ENCODE measurements around the gene OBSCN.

The OBSCN gene

GRCh38 chr1:228341814-228342626, 134.2 kb downstream of the OBSCN start:
- H3K4me3 ChIP-seq (ENCODE audit: extremely low read depth, insufficient read depth, low read length, poor library complexity, severe bottlenecking), result no peak overlapping the region
- H3K27ac ChIP-seq (ENCODE audit: low read depth, low read length, severe bottlenecking), result no peak overlapping the region
- H3K36me3 ChIP-seq (ENCODE audit: control insufficient read depth, insufficient read depth, low read length), result peaks cover 8% of the 10 kb centered on the region
- no peaks in the 10 kb centered on the region for H3K9me3 ChIP-seq (ENCODE audit: control insufficient read depth, low read length)
- WGBS, 2 experiments (ENCODE audit: insufficient coverage in 2 of 2), result 96 to 98% methylated on average over 18 to 20 of the region's 20 CpGs
- H3K4me1 ChIP-seq (ENCODE audit: control insufficient read depth, insufficient read depth, low read length, poor library complexity, severe bottlenecking), result no peaks in the 10 kb centered on the region

GRCh38 chr1:228342627-228343190, 134.9 kb downstream of the OBSCN start:
- Histone ChIP-seq H3K4me1 (ENCODE audit: control insufficient read depth, insufficient read depth, low read length, poor library complexity, severe bottlenecking) (no peaks in the 10 kb centered on the region), H3K36me3 (ENCODE audit: control insufficient read depth, insufficient read depth, low read length) (peaks cover 8% of the 10 kb centered on the region), H3K4me3 (ENCODE audit: extremely low read depth, insufficient read depth, low read length, poor library complexity, severe bottlenecking) (no peak overlapping the region), H3K27ac (ENCODE audit: low read depth, low read length, severe bottlenecking) (no peak overlapping the region), H3K9me3 (ENCODE audit: control insufficient read depth, low read length) (no peaks in the 10 kb centered on the region)
- 91 to 95% methylated on average over 8 of the region's 8 CpGs for WGBS, 2 experiments (ENCODE audit: insufficient coverage in 2 of 2)

GRCh38 chr1:228343191-228343661, 135.4 kb downstream of the OBSCN start:
- no peak overlapping the region for H3K27ac ChIP-seq (ENCODE audit: low read depth, low read length, severe bottlenecking)
- 94 to 97% methylated on average over 6 to 19 of the region's 19 CpGs for WGBS, 2 experiments (ENCODE audit: insufficient coverage in 2 of 2)
- no peaks in the 10 kb centered on the region for H3K9me3 ChIP-seq (ENCODE audit: control insufficient read depth, low read length)
- H3K4me1 ChIP-seq (ENCODE audit: control insufficient read depth, insufficient read depth, low read length, poor library complexity, severe bottlenecking), result no peaks in the 10 kb centered on the region
- peaks cover 8% of the 10 kb centered on the region for H3K36me3 ChIP-seq (ENCODE audit: control insufficient read depth, insufficient read depth, low read length)
- H3K4me3 ChIP-seq (ENCODE audit: extremely low read depth, insufficient read depth, low read length, poor library complexity, severe bottlenecking), result no peak overlapping the region

GRCh38 chr1:228344631-228345072, 136.8 kb downstream of the OBSCN start:
- H3K4me3 ChIP-seq (ENCODE audit: extremely low read depth, insufficient read depth, low read length, poor library complexity, severe bottlenecking), result no peak overlapping the region
- no peaks in the 10 kb centered on the region for H3K4me1 ChIP-seq (ENCODE audit: control insufficient read depth, insufficient read depth, low read length, poor library complexity, severe bottlenecking)
- no peak overlapping the region for H3K27ac ChIP-seq (ENCODE audit: low read depth, low read length, severe bottlenecking)
- H3K36me3 ChIP-seq (ENCODE audit: control insufficient read depth, insufficient read depth, low read length), result peaks cover 4% of the 10 kb centered on the region
- H3K9me3 ChIP-seq (ENCODE audit: control insufficient read depth, low read length), result no peaks in the 10 kb centered on the region
- WGBS, 2 experiments (ENCODE audit: insufficient coverage in 2 of 2), result 97 to 98% methylated on average over 5 of the region's 5 CpGs

GRCh38 chr1:228345201-228345930, 137.5 kb downstream of the OBSCN start:
- Histone ChIP-seq H3K4me1 (ENCODE audit: control insufficient read depth, insufficient read depth, low read length, poor library complexity, severe bottlenecking) (no peaks in the 10 kb centered on the region), H3K36me3 (ENCODE audit: control insufficient read depth, insufficient read depth, low read length) (peaks cover 4% of the 10 kb centered on the region), H3K4me3 (ENCODE audit: extremely low read depth, insufficient read depth, low read length, poor library complexity, severe bottlenecking) (no peak overlapping the region), H3K27ac (ENCODE audit: low read depth, low read length, severe bottlenecking) (no peak overlapping the region), H3K9me3 (ENCODE audit: control insufficient read depth, low read length) (no peaks in the 10 kb centered on the region)
- 92 to 95% methylated on average over 11 to 16 of the region's 17 CpGs for WGBS, 2 experiments (ENCODE audit: insufficient coverage in 2 of 2)

- Histone ChIP-seq H3K4me1 (ENCODE audit: control insufficient read depth, insufficient read depth, low read length, poor library complexity, severe bottlenecking) (no peaks in the 10 kb centered on the region), H3K27ac (ENCODE audit: low read depth, low read length, severe bottlenecking) (no peak overlapping the region), H3K9me3 (ENCODE audit: control insufficient read depth, low read length) (no peaks in the 10 kb centered on the region), H3K36me3 (ENCODE audit: control insufficient read depth, insufficient read depth, low read length) (peaks cover 4% of the 10 kb centered on the region), H3K4me3 (ENCODE audit: extremely low read depth, insufficient read depth, low read length, poor library complexity, severe bottlenecking) (no peak overlapping the region)
- 88 to 91% methylated on average over 8 to 9 of the region's 9 CpGs for WGBS, 2 experiments (ENCODE audit: insufficient coverage in 2 of 2)
Observed at GRCh38 chr1:228346731-228347130, 138.9 kb downstream of the OBSCN start.

GRCh38 chr1:228347181-228347580, 139.3 kb downstream of the OBSCN start:
- H3K36me3 ChIP-seq (ENCODE audit: control insufficient read depth, insufficient read depth, low read length), result peaks cover 4% of the 10 kb centered on the region
- 85 to 87% methylated on average over 5 to 7 of the region's 7 CpGs for WGBS, 2 experiments (ENCODE audit: insufficient coverage in 2 of 2)
- no peak overlapping the region for H3K27ac ChIP-seq (ENCODE audit: low read depth, low read length, severe bottlenecking)
- no peak overlapping the region for H3K4me3 ChIP-seq (ENCODE audit: extremely low read depth, insufficient read depth, low read length, poor library complexity, severe bottlenecking)
- no peaks in the 10 kb centered on the region for H3K9me3 ChIP-seq (ENCODE audit: control insufficient read depth, low read length)
- no peaks in the 10 kb centered on the region for H3K4me1 ChIP-seq (ENCODE audit: control insufficient read depth, insufficient read depth, low read length, poor library complexity, severe bottlenecking)

GRCh38 chr1:228348708-228349467, 141.0 kb downstream of the OBSCN start:
- 82 to 85% methylated on average over 4 to 10 of the region's 12 CpGs for WGBS, 2 experiments (ENCODE audit: insufficient coverage in 2 of 2)
- Histone ChIP-seq H3K4me1 (ENCODE audit: control insufficient read depth, insufficient read depth, low read length, poor library complexity, severe bottlenecking) (no peaks in the 10 kb centered on the region), H3K36me3 (ENCODE audit: control insufficient read depth, insufficient read depth, low read length) (peaks cover 3% of the 10 kb centered on the region), H3K4me3 (ENCODE audit: extremely low read depth, insufficient read depth, low read length, poor library complexity, severe bottlenecking) (no peak overlapping the region), H3K27ac (ENCODE audit: low read depth, low read length, severe bottlenecking) (no peak overlapping the region), H3K9me3 (ENCODE audit: control insufficient read depth, low read length) (no peaks in the 10 kb centered on the region)

GRCh38 chr1:228349701-228350171, 141.9 kb downstream of the OBSCN start:
- no peaks in the 10 kb centered on the region for H3K4me1 ChIP-seq (ENCODE audit: control insufficient read depth, insufficient read depth, low read length, poor library complexity, severe bottlenecking)
- 89 to 98% methylated on average over 6 to 9 of the region's 15 CpGs for WGBS, 2 experiments (ENCODE audit: insufficient coverage in 2 of 2)
- H3K9me3 ChIP-seq (ENCODE audit: control insufficient read depth, low read length), result no peaks in the 10 kb centered on the region
- no peak overlapping the region for H3K27ac ChIP-seq (ENCODE audit: low read depth, low read length, severe bottlenecking)
- no peak overlapping the region for H3K4me3 ChIP-seq (ENCODE audit: extremely low read depth, insufficient read depth, low read length, poor library complexity, severe bottlenecking)
- H3K36me3 ChIP-seq (ENCODE audit: control insufficient read depth, insufficient read depth, low read length), result no peaks in the 10 kb centered on the region

- 96 to 100% methylated on average over 1 of the region's 1 CpG for WGBS, 2 experiments (ENCODE audit: insufficient coverage in 2 of 2)
- Histone ChIP-seq H3K36me3 (ENCODE audit: control insufficient read depth, insufficient read depth, low read length) (no peaks in the 10 kb centered on the region), H3K9me3 (ENCODE audit: control insufficient read depth, low read length) (no peaks in the 10 kb centered on the region), H3K27ac (ENCODE audit: low read depth, low read length, severe bottlenecking) (no peak overlapping the region), H3K4me3 (ENCODE audit: extremely low read depth, insufficient read depth, low read length, poor library complexity, severe bottlenecking) (no peak overlapping the region), H3K4me1 (ENCODE audit: control insufficient read depth, insufficient read depth, low read length, poor library complexity, severe bottlenecking) (no peaks in the 10 kb centered on the region)
Observed at GRCh38 chr1:228350179-228350742, 142.4 kb downstream of the OBSCN start.

All from mesodermal cell (in vitro differentiated cells).